Endothelial cell of hepatic sinusoid (primary cell): Measurements from ENCODE around the gene MBOAT1.

Source experiments
- in situ Hi-C: cut with HindIII; loops from 2 replicates; pipeline ENCODE4 v1.10.0; 2017; ENCODE audit warnings: low sequenced_read_pairs

Gene MBOAT1

DNA sequence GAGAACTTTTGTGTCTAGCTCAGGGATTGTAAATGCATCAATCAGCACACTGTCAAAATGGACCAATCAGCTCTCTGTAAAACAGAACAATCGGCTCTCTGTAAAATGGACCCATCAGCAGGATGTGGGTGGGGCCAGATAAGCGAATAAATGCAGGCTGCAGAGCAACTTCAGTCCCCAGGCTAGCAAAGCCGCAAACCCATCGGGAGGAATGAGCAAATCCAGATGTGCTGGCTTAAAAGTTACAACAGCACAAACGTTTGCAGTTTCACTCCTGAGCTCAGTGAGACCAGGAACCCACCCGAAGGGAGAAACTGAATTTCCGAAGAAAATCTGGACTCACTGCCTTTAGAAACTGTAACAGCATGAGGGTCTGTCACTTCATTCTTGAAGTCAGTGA, 21.9 kb upstream of the MBOAT1 start:
- in situ Hi-C loops, result no loop called here

DNA sequence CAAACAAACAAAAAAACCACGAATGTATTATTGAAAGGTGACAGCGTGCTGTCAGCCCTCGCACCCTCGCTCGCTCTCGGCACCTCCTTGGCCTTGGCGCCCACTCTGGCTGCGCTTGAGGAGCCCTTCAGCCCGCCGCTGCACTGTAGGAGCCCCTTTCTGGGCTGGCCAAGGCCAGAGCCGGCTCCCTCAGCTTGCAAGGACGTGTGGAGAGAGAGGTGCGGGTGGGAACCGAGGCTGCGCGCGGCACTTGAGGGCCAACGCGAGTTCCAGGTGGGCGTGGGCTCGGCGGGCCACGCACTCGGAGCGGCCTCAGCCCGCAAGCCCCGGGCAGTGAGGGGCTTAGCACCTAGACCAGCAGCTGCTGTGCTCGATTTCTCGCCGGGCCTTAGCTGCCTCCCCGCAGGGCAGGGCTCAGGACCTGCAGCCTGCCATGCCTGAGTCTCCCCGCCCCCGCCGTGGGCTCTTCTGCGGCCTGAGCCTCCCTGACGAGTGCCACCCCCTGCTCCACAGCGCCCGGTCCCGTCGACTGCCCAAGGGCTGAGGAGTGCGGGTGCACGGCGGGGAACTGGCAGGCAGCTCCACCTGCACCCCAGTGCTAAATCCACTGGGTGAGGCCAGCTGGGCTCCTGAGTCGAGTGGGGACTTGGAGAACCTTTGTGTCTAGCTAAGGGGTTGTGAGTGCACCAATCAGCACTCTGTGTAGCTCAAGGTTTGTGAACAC, 20.9 kb upstream of the MBOAT1 start:
- in situ Hi-C loops, result no loop called here

DNA sequence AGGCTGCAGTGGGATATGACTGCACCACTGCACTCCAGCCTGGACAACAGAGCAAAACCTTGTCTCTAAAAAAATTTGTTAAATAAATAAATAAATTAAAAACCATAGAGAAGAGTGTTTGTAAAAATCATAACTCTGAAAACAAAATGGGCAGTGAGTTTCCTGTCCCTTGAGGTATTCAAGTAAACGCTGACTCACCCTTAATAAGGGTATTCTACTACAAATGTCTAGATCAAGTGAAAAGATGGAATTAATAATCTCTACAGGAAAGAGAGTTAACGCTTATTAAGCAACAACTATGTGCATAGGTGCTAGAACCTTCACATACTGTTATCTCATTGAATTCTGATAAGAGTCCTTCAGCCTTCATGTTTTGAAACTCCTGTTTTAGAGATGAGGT, 19.9 kb upstream of the MBOAT1 start:
- in situ Hi-C loops, result no loop called here

DNA sequence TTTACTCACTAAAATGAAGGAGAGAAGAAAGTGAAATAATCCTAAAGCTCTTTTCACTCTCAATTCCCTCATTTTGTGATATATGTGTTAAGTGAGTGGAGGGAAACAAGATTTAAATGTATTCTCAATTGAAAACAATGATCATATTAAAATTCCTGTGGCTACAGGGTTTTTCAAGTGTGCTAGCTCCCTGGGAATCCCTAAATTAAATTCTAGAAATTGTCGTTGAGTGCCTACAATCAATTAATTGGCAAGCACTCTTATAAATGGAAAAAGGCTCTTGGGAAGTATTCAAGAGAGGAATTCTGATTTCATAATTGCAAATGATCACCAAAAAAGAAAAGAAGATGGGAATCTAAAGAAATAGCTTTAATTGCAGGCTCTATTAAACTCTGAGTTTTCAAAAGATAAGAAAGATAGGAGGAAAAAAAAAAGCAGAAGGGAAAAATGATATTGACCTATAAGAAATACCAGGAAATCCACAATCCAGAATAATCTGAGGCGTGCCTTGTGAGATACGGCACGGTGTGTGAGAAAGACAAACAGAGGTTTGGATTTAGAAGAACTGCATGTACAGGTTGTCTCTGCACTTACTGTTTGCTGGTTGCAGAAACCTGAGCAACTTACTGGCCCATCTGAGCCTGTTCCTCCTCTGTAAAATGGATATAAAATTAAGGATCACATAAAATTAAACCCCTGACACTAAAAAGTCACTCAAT, 18.3 kb upstream of the MBOAT1 start:
- in situ Hi-C loops, result no loop called here

DNA sequence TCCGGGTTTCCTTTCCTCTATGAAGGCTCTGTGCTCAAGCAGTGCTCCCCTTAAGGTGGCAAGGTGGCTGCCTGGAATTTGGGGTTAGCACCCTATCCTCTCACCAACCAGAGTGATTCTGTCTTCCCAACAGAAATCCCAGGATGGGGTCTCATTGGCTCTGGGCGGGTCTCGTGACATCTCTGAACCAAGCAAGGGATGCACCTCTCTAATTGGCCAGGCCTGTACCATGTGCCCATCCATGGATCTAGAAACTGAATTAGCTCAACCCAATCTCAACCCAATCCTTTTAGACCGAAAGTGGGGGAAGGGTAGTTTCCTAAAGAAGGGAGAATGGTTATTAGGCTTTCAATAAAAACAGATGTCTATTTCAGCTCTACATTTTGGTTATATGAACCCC, 17.6 kb upstream of the MBOAT1 start:
- in situ Hi-C loops, result no loop called here

DNA sequence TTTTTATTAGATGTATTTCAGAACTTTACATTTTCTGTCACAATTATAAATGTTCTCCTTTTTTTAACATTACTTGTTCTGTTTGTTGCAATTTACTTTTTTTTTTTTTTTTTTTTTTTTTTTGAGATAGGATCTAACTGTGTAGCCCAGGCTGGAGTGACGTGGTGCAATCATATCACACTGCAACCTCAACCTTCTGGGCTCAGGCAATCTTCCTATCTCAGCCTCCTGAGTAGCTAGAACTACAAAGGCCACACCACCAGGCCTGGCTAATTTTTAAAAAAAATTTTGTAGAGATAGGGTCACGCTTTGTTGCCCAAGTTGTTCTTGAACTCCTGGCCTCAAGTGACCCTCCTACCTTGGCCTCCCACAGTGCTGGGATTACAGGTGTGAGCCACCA, 15.1 kb upstream of the MBOAT1 start:
- in situ Hi-C loops, result no loop called here

DNA sequence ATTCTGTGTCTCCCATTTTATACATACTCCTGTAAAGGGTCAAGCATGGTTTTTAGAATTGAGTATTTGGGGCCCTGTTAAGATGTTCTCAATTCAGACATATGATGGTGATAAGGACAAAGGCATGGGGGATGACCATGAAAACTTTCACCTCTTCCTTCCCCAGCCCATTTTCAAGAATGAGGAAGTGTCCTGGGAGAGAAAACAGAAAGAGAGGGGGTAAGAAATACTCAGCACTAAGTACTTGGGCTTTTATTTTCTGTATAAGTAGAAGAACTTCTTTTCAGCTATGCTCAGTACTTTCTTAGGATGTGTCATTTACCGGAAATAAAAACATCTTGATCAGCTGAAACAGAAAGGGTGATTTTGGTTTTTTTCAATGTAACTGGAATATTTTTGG, 10.9 kb upstream of the MBOAT1 start:
- in situ Hi-C loops, result no loop called here

DNA sequence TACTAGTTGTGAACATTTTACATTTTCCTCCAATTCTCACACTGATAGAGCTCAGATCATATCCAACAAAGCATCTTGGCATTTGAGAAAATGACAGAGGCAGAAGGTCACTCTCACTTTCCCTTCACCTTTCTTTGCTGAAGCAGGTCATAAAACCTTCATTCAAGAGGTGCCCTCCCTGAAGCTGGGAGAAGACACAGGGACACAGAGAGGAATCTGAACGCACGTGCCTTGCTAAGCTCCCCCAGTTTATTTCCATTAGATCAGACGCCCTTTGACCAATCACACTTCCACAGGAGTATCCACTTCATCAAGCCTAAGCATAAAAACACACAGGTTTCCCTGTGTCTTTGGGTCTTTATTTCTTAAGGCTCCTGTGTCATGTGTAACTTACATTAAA, 9.2 kb upstream of the MBOAT1 start:
- in situ Hi-C loops, result no loop called here

DNA sequence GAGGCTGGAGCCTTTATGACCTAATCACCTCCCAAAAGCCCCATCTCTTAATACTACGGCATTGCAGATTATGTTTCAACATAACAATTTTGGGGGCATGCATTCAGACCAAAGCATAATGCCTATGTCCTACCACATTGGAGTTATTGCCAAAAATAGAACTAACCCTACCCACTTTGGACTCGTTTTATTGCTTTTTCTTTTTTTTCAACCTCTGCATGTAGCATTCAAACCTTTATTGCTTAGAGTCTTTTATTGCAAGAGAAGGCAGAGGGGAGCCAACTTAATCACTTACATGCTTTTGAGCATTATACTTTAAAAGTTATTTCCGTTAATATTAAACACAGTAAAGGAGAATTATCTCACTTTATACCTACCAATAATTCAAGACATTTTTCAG, 8.1 kb upstream of the MBOAT1 start:
- in situ Hi-C loops, result no loop called here

DNA sequence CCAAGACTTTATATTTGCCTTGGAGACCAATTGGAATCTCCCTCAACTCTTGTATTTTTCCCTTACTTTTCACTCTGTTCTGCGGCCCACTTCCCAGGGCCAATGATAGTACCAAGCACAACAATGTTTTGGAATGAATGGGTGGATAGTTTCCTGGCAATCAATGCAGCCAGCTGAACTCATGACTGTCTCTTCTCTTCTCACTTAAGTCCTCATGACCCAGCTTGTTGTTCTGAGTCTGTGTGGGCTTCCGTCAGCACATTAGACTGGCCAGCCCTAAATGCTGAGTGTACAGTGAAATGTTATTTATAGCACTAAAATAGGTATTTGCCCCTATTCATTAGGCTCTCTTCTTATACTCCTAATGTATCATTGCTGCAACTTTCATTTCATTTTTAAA, 5.6 kb upstream of the MBOAT1 start:
- in situ Hi-C loops, result no loop called here

DNA sequence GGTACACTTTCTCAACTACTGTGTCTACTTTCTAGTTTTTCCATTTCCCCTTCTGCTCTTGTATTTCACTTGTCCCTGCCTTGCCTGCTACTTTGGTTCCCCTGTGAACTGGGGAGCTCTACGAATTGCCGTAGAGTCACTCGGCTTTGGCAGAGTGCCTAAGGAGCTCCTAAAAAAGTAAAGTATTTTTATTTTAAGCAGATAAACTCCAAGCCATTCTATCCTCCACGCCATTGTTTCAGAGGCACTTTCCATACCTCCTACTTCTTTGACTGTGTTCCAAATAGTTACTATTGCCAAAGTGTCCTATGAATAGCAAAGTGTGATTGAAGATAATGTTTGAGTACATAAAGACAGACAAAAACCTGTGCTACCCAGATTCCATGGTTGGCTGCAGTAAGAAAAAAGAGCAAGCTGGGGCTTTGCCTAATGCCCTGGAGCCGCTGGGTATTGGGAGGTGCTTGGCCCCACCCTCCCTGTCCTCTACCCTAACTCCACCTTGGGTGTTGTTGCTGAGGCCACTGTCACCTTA, 5.1 kb upstream of the MBOAT1 start:
- in situ Hi-C loops, result no loop called here

DNA sequence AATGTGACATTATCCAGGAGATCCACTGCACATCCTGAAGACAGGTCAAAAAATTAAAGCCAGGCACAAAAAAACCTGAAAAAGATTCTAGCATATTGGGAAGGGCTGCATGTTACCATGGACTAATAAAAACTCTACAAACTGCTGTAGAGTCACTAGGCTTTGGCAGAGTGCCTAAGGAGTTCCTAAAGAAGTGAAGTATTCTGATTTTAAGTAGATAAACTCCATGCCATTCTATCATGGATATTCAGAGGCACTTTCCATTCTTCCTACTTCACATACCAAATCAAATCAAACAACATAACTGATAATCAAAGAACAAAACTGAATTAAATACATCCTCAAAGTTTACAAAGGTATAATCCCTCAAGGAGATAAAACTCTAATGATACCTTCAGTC, 3.0 kb upstream of the MBOAT1 start:
- in situ Hi-C loops, result no loop called here

DNA sequence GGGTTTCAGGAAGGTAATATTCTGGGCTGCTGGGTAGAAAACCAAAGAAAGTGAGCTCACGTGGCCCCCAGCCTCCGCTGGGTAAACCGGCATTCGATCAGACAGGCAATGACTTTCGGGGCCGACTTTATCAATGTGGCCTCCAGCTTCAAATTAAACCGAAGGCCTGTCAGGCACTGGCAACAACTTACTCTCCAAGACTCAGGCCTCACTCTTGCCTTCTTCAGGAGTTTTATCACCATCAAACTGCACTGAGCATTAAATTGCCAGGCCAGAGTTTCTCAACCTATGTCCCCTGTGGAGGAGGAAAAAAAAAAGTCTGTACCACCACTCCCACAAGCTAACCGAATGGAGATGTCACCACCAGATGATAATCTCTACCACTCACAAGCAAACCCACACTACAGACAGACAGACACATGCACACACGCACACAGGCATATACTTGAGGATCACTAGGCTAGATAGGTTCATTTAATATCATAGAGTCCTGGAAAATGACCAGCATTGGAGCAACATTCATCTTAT, 1.1 kb upstream of the MBOAT1 start:
- in situ Hi-C loops, result no loop called here

DNA sequence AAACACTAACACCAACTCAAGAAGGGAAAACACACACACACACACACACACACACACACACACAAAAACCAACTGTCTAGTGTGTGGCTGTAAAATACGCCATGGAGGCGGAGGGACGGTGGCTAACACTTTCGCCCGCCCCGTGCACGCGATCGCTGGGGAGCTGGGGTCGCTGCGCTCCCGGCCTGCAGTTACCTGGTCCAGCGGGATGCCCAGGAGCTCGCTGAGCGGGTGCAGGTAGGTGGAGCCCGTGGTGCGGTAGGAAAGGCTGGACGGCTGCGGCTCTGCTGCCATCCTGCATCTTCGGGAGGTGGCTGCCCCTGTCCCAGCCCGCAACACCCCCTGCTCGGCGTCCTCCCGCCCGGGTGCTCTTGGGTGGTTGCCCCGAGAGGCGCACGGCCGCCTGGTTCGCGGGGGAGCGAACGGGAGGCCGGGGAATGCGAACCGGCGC, 303 bp downstream of the MBOAT1 start:
- in situ Hi-C loops, result no loop called here

DNA sequence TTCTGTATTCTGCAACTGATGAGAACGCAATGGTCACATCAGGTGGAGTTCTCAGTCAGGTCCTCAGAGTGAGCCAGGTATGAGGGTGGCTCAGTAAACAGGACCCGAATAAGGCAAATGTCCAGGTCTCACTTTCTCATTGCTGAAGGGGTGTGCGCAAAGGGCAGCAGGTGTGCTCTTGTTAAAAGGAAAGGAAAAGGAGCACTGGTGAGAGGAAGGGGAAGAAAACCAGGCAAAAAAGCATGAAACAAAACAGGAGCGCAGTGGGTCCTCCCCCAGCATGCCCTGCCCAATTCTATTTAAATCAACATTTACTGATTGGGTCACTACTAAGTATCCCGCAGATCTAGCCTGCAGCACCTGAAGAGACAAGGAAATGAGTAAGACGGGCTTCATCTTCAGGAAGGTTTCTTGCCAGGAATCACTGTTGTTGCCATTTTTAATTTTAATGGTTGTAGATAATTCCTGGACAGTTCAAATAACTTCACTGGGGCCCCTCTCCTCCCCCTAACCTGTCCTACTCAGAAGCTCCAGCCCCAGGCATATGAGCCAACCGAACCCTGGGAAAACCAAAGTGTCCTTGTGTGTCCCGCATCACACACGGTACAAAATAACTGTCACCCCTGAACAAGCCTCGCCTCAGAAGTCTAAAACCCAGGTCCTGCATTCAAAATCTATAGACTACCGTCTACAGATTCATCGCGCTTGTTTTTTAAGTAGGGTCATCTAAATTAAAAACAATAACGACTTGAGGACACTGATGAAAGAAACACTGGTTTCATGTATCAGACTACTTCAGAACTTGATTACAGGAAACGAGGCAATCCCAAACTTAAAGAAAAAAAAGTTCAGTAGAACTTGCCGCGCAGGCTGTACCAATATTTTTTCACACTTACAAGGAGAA, 980 bp downstream of the MBOAT1 start:
- in situ Hi-C loops, result no loop called here

DNA sequence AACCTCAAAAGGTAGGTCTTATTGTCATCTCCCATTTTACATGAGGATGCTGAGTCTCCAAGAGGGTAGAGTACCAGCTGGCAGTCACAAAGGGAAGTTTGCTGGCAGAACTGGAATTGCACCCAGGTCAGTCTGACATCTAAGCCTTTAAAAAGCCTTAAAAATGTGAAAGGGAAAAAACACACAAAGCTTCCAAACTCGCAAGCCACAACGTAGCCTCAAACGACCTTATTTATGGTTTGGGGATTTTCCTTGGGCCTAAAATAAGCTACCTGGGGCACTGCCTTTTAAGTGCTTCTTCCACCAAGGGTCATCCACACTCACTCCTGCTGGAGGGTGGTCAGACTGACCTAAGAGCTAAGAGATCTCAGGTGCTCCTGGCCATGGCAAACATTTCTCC, 2.1 kb downstream of the MBOAT1 start:
- in situ Hi-C loops, result no loop called here

DNA sequence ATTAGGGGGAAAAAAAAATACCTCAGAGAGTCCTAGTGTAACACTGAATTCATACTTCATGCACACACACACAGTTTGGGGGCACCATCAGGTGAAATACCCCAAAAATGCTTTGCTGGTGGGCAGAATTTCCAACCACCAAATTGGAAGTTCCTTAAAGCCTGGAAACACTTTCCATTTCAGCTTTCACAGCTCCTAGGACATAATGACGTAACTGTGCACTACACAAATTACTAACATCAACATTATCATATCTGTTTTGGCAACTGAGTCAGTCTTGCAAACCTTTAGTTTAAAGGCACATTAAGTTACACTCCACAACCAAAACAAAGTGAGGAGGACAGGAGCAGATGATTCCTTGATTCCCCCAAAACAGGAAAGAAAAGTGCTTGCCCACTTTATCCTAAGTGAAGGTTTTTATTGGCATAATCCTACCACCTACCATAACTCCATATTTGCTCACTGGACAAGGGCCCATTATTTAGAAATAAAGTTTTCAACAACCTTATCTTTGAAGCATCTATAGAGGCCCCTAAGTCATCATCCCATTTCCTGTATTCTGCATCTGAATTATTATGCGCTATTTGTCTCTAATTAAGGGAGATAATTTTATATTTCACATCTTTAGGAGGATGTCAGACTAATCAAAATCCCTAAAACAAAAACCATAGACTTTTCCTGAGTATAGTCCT, 3.4 kb downstream of the MBOAT1 start:
- in situ Hi-C loops, result loop anchor here (5.0 kb wide), 1 partner anchor 82 kb away; no protein-coding TSS in a partner anchor

DNA sequence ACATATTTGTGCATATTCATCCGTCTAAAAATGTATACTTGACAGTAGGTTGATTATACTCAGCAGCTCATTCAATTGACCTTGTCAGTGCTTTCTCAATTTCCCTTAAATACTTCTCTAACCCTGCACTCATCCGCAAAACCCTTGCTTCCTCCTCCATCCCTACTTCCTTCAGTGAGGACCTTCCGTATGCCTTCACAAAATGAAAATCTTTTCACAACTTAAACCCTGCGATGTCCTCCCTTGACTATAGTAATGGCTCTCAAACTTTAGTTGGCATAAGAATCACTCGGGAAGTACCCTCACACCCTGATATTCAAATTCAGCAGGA, 5.2 kb downstream of the MBOAT1 start:
- in situ Hi-C loops, result loop anchor here (5.0 kb wide), 1 partner anchor 80 kb away; no protein-coding TSS in a partner anchor

DNA sequence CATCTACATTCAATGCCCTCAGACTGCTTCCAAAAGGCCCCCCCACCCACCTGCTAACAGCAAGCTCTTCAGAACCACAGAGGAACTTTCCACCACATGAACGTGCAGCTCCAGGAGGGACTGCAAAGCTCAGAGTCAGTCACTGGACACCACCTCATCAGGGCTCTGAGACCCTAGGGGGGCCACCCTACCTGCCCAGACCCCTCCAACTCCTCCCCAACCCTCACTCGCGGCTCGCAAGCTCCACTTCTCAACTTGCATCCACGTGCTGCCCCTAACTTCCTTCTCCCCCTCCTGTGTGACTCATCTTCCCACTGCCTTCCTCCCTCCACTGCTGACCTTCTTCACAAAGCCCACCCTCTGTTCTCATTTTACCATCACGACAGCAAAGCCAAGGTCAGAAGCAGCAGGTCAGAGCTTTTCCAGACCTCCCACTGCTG, 6.5 kb downstream of the MBOAT1 start:
- in situ Hi-C loops, result loop anchor here (5.0 kb wide), 1 partner anchor 78 kb away; no protein-coding TSS in a partner anchor

DNA sequence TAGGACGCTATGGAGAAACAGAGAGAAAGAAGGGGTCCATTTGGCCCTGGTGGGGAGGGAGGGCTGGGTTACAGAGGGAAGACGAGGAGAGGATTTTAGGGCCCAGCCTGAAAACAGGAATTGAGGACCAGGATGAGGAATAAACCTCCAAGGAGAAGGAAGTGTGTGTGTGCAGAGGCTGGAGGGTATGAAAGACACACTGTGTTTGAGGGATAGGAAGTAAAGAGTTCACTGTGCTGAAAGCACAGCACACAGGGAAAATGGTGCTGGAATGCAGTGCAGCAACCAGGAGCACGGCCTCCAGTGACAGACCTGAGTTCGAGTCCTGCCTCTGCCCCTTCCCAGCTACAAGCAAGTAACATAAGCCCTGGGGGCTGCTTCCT, 7.8 kb downstream of the MBOAT1 start:
- in situ Hi-C loops, result no loop called here
